ENCODE results near the gene NSMCE3.

NSMCE3 gene

DNA sequence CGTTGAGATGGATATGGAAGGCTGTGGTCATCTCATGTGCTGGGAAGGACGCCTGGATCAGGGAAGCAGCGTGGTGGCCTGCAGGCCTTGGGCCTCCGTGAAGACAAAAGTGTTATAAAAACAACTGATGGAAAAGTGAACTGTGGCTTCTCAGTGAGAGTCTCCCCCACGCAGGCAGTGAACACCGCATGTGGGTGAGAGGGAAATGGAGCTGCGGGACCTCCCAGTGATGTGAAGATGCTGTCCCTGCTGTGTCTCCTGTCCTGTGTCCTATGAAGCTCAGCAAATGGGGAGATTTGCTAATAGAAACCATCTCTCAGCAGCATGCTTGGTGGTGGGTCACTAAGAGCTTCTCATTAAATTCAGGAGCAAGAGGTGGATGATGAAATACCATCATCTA, 25.1 kb downstream of the NSMCE3 start:
- TF ChIP-seq, protein P1, sequence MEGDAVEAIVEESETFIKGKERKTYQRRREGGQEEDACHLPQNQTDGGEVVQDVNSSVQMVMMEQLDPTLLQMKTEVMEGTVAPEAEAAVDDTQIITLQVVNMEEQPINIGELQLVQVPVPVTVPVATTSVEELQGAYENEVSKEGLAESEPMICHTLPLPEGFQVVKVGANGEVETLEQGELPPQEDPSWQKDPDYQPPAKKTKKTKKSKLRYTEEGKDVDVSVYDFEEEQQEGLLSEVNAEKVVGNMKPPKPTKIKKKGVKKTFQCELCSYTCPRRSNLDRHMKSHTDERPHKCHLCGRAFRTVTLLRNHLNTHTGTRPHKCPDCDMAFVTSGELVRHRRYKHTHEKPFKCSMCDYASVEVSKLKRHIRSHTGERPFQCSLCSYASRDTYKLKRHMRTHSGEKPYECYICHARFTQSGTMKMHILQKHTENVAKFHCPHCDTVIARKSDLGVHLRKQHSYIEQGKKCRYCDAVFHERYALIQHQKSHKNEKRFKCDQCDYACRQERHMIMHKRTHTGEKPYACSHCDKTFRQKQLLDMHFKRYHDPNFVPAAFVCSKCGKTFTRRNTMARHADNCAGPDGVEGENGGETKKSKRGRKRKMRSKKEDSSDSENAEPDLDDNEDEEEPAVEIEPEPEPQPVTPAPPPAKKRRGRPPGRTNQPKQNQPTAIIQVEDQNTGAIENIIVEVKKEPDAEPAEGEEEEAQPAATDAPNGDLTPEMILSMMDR (IDR thresholded peaks at IDR 0.05; ENCODE audit: low read depth, low read length, missing control alignments) = no peak
- H3K4me3 ChIP-seq (ENCODE audit: low read depth, low read length) = no peak overlapping the region
- no peak for DNase-seq (ENCODE audit: low read depth)
- in situ Hi-C loops (cut with HindIII; ENCODE audit: low sequenced_read_pairs) = loop anchor here (25.0 kb wide), 1 partner anchor 293 kb away; no protein-coding TSS in a partner anchor

DNA sequence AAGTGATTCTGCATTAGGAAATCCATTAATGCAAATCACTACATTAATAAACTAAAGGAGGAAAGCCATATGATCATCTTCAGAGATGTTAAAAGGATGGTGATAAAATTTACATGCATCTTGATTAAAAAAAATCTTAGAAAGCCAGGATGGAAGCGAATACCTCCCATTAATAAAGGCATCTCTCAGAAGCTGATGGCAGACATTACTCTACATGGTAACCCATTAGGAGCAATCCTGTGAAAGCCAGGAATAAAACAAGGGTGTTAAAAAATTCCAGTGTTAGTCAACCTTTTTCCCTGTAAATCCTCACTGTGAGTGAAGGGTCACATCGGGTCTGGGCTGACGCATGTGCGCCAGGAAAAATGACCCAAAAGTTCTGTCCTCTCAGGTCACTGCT, 25.5 kb downstream of the NSMCE3 start:
- in situ Hi-C loops (cut with HindIII; ENCODE audit: low sequenced_read_pairs) = loop anchor here (25.0 kb wide), 1 partner anchor 293 kb away; no protein-coding TSS in a partner anchor
- H3K4me3 ChIP-seq (ENCODE audit: low read depth, low read length) = no peak overlapping the region
- TF ChIP-seq, protein P1 (IDR thresholded peaks at IDR 0.05; ENCODE audit: low read depth, low read length, missing control alignments) = no peak
- DNase-seq (ENCODE audit: low read depth) = no peak

DNA sequence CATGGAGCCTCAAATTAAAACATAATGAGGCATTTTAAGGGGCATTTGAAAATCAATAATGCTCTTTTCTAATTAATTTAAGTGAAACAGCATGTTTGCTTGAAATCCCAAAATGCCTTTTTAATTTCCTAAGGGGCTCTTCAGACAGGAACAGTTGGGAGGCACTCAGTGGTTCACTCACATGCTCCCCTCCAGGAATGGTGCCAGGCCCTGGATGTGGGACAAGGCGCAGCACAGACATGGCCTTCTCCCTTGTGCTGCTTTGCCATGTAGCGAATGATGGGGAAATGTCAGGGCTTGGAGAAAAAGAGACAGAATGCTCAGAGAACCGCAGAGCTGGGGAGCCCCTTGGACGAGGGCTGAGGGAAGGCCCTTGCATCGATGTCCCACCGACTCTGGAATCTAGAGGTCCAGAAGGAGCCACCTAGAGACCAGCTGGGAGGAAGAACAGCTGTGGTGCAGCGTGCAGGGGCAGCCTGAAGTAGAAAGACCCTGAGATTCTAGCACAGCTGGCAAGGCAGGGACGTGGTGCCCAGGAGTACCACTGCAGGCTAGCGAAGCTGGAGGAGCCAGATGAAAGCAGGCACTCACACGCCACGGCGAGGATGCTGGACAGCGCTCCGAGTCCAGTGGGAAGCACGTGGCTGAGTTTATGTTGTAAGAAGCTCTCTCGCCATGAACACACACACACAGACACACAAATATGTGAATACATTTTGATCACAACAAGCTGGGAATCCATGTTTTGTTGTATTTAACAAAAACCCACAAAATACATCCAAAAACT, 27.0 kb downstream of the NSMCE3 start:
- no peak for DNase-seq (ENCODE audit: low read depth)
- TF ChIP-seq, protein P1 (IDR thresholded peaks at IDR 0.05; ENCODE audit: low read depth, low read length, missing control alignments) = no peak
- H3K4me3 ChIP-seq (ENCODE audit: low read depth, low read length) = no peak overlapping the region
- in situ Hi-C loops (cut with HindIII; ENCODE audit: low sequenced_read_pairs) = loop anchor here (25.0 kb wide), 1 partner anchor 295 kb away; no protein-coding TSS in a partner anchor

DNA sequence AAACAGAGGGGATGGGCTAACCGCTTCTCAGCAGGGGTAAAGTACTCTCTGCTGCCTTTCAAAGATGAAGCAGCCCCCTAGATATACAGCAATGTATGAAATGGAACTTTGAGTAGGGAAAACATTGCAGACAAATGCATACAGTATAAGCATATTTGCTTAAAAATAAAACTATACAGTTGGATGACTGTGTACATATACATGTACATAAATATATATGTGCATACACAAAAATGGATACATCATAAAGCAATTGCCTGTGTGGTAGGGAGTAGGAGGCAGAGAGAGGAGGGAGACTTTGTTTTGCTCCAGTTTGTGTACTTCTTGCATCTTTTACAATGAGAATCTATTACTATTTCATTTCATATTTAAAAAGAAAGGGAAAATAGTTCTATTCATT, 28.4 kb downstream of the NSMCE3 start:
- in situ Hi-C loops (cut with HindIII; ENCODE audit: low sequenced_read_pairs) = loop anchor here (25.0 kb wide), 1 partner anchor 296 kb away; no protein-coding TSS in a partner anchor
- no peak for DNase-seq (ENCODE audit: low read depth)
- TF ChIP-seq, protein P1 (IDR thresholded peaks at IDR 0.05; ENCODE audit: low read depth, low read length, missing control alignments) = no peak
- H3K4me3 ChIP-seq (ENCODE audit: low read depth, low read length) = no peak overlapping the region

DNA sequence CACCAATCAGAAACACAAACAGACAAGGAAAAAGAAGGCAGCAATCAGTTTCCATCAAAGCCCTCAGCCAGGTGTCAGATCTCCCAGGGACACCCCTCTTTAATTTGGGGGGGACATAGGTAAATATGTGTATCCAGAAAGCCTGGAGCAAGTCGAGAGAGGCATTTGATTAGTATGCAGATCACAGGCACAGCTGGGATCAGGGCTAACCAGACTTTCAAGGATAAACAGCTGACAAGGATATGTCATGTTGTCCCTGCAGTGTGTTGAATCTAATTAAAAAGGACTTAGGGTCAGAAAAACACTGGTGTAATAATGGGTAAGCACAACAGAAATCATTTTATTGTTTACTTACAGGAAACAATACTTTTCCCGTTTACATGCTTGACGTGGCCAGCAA, 30.2 kb downstream of the NSMCE3 start:
- DNase-seq (ENCODE audit: low read depth) = no peak
- H3K4me3 ChIP-seq (ENCODE audit: low read depth, low read length) = no peak overlapping the region
- in situ Hi-C loops (cut with HindIII; ENCODE audit: low sequenced_read_pairs) = loop anchor here (25.0 kb wide), 1 partner anchor 298 kb away; no protein-coding TSS in a partner anchor
- TF ChIP-seq, protein P1 (IDR thresholded peaks at IDR 0.05; ENCODE audit: low read depth, low read length, missing control alignments) = no peak

DNA sequence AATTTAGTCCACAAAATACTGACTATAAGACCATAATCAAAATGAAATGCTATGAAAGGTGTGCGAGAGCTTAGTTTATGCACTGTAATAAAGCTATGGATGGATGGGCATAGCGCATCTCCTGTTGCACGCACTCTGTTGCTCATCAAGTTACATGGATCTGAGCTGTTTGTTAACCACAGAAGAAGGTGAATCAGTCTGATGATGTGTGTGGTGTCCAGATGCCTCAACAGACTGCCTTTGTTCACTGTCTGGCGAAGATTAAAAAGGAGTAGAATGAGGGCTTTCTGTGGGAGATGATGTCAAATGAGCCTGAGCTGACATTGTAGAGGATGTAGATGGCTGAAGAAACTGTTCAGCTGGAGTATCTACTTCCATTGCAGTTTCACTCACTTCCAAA, 36.1 kb downstream of the NSMCE3 start:
- DNase-seq (ENCODE audit: low read depth) = no peak
- H3K4me3 ChIP-seq (ENCODE audit: low read depth, low read length) = no peak overlapping the region
- in situ Hi-C loops (cut with HindIII; ENCODE audit: low sequenced_read_pairs) = loop anchor here (25.0 kb wide), 1 partner anchor 304 kb away; no protein-coding TSS in a partner anchor
- TF ChIP-seq, protein P1 (IDR thresholded peaks at IDR 0.05; ENCODE audit: low read depth, low read length, missing control alignments) = no peak

Measured in astrocyte of the cerebellum (primary cell).